HCT116 (cell line): ENCODE data around the gene CCND1.
A peak's percentile ranks its signal among the peaks of the same experiment; 100 is the strongest.

Experiments
- POLR2A ChIP-seq: IDR thresholded peaks from 2 replicates; pipeline ENCODE4 v1.7.0; 2011; ENCODE audit warnings: borderline replicate concordance; ENCODE audit not compliant: insufficient read depth, insufficient read length; ENCODE audit errors: extremely low read depth
- TCF7L2 ChIP-seq: IDR thresholded peaks from 2 replicates; pipeline ENCODE4 v1.7.0; 2011; ENCODE audit warnings: borderline replicate concordance, inconsistent platforms; ENCODE audit not compliant: insufficient read depth, insufficient read length; ENCODE audit errors: extremely low read depth
- TF ChIP-seq, protein P1 (sequence below), 3 experiments: fragments of 200-600 bp in 1 of 3; sonication (generic) in 1 of 3; IDR thresholded peaks in 2 of 3; conservative IDR thresholded peaks in 1 of 3; 2 replicates each; pipeline ENCODE4 v1.5.1; 2012 to 2017; ENCODE audit warnings: low read depth in 2 of 3, low read length in 2 of 3, antibody characterized with exemption in 1 of 3, borderline replicate concordance in 1 of 3, control low read depth in 1 of 3, mild to moderate bottlenecking in 1 of 3, mixed read lengths in 1 of 3, mixed run types in 1 of 3, moderate library complexity in 1 of 3; ENCODE audit not compliant: insufficient read depth in 1 of 3

DNA sequence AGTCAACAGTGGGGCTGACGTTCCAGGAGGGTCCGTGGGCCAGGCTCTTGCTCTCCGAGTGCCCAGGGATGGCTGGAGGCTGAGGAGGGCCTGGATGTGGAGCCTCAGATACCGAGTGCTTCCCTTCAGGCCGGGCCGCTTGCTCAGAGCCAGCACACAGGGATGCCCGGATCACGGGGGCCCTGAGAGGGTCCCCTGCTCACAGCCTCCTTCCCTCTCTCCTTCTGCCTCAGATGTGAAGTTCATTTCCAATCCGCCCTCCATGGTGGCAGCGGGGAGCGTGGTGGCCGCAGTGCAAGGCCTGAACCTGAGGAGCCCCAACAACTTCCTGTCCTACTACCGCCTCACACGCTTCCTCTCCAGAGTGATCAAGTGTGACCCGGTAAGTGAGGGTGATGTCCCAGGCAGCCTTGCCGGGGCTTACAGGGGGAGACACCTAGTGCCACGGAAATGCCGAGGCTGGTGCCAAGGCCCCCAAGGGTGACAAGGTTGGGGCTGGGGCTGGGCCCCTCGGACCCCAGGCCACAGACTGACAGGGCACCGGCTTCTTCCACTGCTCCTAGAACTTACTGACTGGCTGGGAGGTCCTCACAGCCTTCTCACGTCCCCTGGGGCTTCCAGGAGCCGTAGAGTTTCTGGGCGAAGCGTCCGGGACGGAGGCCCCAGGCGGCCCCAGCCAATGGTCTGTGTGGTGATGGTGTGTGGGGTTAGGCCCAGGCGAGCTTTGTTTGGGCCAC lies 7.0 kb downstream of the CCND1 start:
- TF ChIP-seq, protein P1, sequence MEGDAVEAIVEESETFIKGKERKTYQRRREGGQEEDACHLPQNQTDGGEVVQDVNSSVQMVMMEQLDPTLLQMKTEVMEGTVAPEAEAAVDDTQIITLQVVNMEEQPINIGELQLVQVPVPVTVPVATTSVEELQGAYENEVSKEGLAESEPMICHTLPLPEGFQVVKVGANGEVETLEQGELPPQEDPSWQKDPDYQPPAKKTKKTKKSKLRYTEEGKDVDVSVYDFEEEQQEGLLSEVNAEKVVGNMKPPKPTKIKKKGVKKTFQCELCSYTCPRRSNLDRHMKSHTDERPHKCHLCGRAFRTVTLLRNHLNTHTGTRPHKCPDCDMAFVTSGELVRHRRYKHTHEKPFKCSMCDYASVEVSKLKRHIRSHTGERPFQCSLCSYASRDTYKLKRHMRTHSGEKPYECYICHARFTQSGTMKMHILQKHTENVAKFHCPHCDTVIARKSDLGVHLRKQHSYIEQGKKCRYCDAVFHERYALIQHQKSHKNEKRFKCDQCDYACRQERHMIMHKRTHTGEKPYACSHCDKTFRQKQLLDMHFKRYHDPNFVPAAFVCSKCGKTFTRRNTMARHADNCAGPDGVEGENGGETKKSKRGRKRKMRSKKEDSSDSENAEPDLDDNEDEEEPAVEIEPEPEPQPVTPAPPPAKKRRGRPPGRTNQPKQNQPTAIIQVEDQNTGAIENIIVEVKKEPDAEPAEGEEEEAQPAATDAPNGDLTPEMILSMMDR (IDR thresholded peaks at IDR 0.05 in 2 of 3, conservative IDR thresholded peaks at IDR 0.05 in 1 of 3; ENCODE audit: borderline replicate concordance in 1 of 3, insufficient read depth in 1 of 3, low read depth in 2 of 3, low read length in 2 of 3): no peak
- TF ChIP-seq TCF7L2: no peak
- peak; percentile 4 for TF ChIP-seq POLR2A
